Endometrial microvascular endothelial cells (primary cell): ENCODE data around the gene TRIO. TPM values are rescaled to one million over a fixed set of nuclear protein-coding genes. Genes with fewer than 3 reads are reported as not detected.

ENCODE experiments used
- in situ Hi-C: cut with HindIII; loops from 2 replicates; pipeline ENCODE4 v1.10.0; 2017; ENCODE audit warnings: low sequenced_read_pairs, low pct_unique_long_range_greater_than_20kb; ENCODE audit errors: inconsistent ontology term
- total RNA-seq: library from RNA; depleted of rRNA; stranded (reverse); fragments of >200 nt; gene quantifications from one replicate; pipeline ENCODE4 v1.2.3, GENCODE V29; 2015; ENCODE audit errors: inconsistent ontology term

The TRIO gene
- total RNA-seq, 1 donor from 2014 or later: 97.2 TPM

GRCh38 chr5:14313986-14314690, 171.0 kb downstream of the TRIO start:
- in situ Hi-C loops: no loop called here

- in situ Hi-C loops: no loop called here
Observed at GRCh38 chr5:14316471-14316870, 173.3 kb downstream of the TRIO start.

GRCh38 chr5:14319102-14319501, 176.0 kb downstream of the TRIO start:
- in situ Hi-C loops: no loop called here

GRCh38 chr5:14321936-14322335, 178.8 kb downstream of the TRIO start:
- in situ Hi-C loops: no loop called here

GRCh38 chr5:14322437-14323187, 179.5 kb downstream of the TRIO start:
- in situ Hi-C loops: no loop called here

GRCh38 chr5:14323466-14323865, 180.3 kb downstream of the TRIO start:
- in situ Hi-C loops: no loop called here

GRCh38 chr5:14325369-14325768, 182.2 kb downstream of the TRIO start:
- in situ Hi-C loops: no loop called here

- in situ Hi-C loops: no loop called here
Observed at GRCh38 chr5:14326035-14326903, 183.1 kb downstream of the TRIO start.

- in situ Hi-C loops: no loop called here
Observed at GRCh38 chr5:14327624-14328023, 184.5 kb downstream of the TRIO start.

- in situ Hi-C loops: no loop called here
Observed at GRCh38 chr5:14328144-14328543, 185.0 kb downstream of the TRIO start.

- in situ Hi-C loops: no loop called here
Observed at GRCh38 chr5:14330291-14330690, 187.1 kb downstream of the TRIO start.

- in situ Hi-C loops: no loop called here
Observed at GRCh38 chr5:14330729-14331385, 187.7 kb downstream of the TRIO start.

GRCh38 chr5:14331386-14331781, 188.2 kb downstream of the TRIO start:
- in situ Hi-C loops: no loop called here

- in situ Hi-C loops: no loop called here
Observed at GRCh38 chr5:14332038-14332631, 189.0 kb downstream of the TRIO start.

GRCh38 chr5:14332746-14333145, 189.6 kb downstream of the TRIO start:
- in situ Hi-C loops: no loop called here

- in situ Hi-C loops: no loop called here
Observed at GRCh38 chr5:14337593-14337992, 194.5 kb downstream of the TRIO start.

GRCh38 chr5:14339468-14339867, 196.3 kb downstream of the TRIO start:
- in situ Hi-C loops: no loop called here

GRCh38 chr5:14341571-14342230, 198.6 kb downstream of the TRIO start:
- in situ Hi-C loops: no loop called here
